C4-2B (cell line): ENCODE measurements around the gene CHPF2.

ENCODE experiments used
- CTCF ChIP-seq: fragments of 450-650 bp; conservative IDR thresholded peaks from 2 replicates; pipeline ENCODE4 v1.5.1; 2017; ENCODE audit warnings: mild to moderate bottlenecking
- ZFX ChIP-seq: fragments of 450-650 bp; IDR thresholded peaks from 2 replicates; pipeline ENCODE4 v1.6.1; 2017

GRCh38 chr7:151251328-151251688 lies 19.0 kb downstream of the CHPF2 start:
- TF ChIP-seq CTCF, result no peak
- no peak for TF ChIP-seq ZFX
